MM.1S (cell line): Measurements from ENCODE around the gene TXLNA.

ENCODE experiments used
- EZH2 ChIP-seq: fragments of 300-600 bp; sonication (generic); optimal IDR thresholded peaks from 2 replicates; pipeline ENCODE3; 2017; ENCODE audit warnings: low read depth, mild to moderate bottlenecking, antibody characterized with exemption, low read length, mixed read lengths
- TF ChIP-seq, protein P1 (sequence below): fragments of 300-600 bp; sonication (generic); IDR thresholded peaks from 2 replicates; pipeline ENCODE4 v1.5.1; 2016; ENCODE audit warnings: antibody characterized with exemption, low read length, mixed read lengths

DNA sequence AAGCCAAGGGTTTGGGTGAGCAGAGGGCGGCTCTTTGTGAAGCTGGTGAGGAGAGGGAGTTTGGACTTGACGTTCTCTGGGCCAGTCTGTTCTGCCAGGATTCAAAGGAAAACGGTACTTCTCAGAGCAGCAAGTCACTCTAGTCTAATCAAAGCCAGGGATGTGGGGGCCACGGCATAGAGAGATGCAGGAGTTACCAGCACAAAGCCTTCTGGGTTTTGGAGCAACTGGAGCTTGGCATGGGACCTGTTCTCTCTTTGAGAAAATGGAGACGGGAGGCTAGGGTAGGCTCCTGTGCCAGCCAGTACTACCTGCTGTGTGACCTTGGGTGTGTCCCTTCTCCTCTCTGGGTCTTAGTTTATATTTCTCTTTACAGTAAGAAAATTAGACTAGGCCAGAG is 2.1 kb downstream of the TXLNA start:
- TF ChIP-seq, protein P1, sequence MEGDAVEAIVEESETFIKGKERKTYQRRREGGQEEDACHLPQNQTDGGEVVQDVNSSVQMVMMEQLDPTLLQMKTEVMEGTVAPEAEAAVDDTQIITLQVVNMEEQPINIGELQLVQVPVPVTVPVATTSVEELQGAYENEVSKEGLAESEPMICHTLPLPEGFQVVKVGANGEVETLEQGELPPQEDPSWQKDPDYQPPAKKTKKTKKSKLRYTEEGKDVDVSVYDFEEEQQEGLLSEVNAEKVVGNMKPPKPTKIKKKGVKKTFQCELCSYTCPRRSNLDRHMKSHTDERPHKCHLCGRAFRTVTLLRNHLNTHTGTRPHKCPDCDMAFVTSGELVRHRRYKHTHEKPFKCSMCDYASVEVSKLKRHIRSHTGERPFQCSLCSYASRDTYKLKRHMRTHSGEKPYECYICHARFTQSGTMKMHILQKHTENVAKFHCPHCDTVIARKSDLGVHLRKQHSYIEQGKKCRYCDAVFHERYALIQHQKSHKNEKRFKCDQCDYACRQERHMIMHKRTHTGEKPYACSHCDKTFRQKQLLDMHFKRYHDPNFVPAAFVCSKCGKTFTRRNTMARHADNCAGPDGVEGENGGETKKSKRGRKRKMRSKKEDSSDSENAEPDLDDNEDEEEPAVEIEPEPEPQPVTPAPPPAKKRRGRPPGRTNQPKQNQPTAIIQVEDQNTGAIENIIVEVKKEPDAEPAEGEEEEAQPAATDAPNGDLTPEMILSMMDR: no peak
- TF ChIP-seq EZH2: no peak
